Osteocyte (in vitro differentiated cells): ENCODE data around the gene PDXK. TPM values are rescaled to one million over a fixed set of nuclear protein-coding genes. Genes with fewer than 3 reads are reported as not detected.

Source experiments
- DNase-seq: peaks from one replicate; pipeline ENCODE4 v3.0.0; 2021; ENCODE audit warnings: mixed read lengths; ENCODE audit not compliant: unreplicated experiment; ENCODE audit errors: extremely low spot score
- H3K27ac Mint-ChIP-seq: one replicate; pipeline ENCODE4 v1.8.0; 2021; ENCODE audit warnings: mild to moderate bottlenecking, mixed read lengths; ENCODE audit not compliant: unreplicated experiment
- H3K27me3 Mint-ChIP-seq: one replicate; pipeline ENCODE4 v1.8.0; 2021; ENCODE audit warnings: mixed read lengths; ENCODE audit not compliant: unreplicated experiment
- H3K36me3 Mint-ChIP-seq: one replicate; pipeline ENCODE4 v1.8.0; 2021; ENCODE audit warnings: mixed read lengths; ENCODE audit not compliant: unreplicated experiment
- H3K4me1 Mint-ChIP-seq: one replicate; pipeline ENCODE4 v1.8.0; 2021; ENCODE audit warnings: mixed read lengths; ENCODE audit not compliant: unreplicated experiment
- H3K4me3 Mint-ChIP-seq: one replicate; pipeline ENCODE4 v1.8.0; 2021; ENCODE audit warnings: mild to moderate bottlenecking, moderate library complexity, mixed read lengths; ENCODE audit not compliant: unreplicated experiment
- H3K9me3 Mint-ChIP-seq: one replicate; pipeline ENCODE4 v1.8.0; 2021; ENCODE audit warnings: mixed read lengths; ENCODE audit not compliant: unreplicated experiment
- total RNA-seq: library from RNA; stranded (reverse); gene quantifications from 2 replicates; pipeline ENCODE4 v1.2.1, GENCODE V29; 2021
- TF ChIP-seq, protein P1 (sequence below): fragments of 200-600 bp; sonication (generic); IDR thresholded peaks from 2 replicates; pipeline ENCODE4 v1.5.0; 2021; ENCODE audit warnings: antibody characterized with exemption, mild to moderate bottlenecking, moderate library complexity

PDXK gene
- total RNA-seq, 1 donor from 2014 or later: 96.7 TPM

DNA sequence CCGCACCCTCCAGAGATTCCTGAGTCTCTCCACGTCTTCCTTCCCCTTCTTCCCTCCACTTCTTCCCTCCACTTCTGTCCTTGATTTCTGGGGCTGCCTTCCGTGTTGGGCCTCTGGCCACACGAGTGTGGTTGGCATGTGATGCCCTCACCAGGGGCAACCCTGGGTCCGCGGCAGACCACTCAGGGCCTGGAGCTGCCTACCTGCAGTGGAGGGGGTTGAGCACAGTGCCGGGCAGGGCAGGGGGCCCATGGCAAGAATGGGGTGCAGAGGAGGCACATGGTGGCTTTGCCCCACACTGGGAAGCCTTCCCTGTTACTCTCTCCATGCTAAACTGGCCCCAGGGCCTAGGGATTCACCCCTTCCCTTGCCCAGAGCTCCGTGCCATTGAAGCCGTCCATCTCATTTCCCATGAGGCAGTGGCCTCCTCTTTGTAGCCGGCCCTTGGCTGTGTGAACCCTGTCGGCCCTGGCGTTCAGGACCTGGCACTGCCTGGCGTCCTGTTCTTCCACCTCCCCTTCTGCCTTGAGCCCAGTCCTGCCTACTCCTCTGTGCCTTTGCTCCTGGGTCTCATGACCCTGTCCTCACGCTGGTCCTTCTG lies 83.9 kb downstream of the PDXK start:
- DNase-seq: no peak
- Mint-ChIP-seq H3K27me3 (no peaks in the 10 kb centered on the region), H3K4me1 (no peaks in the 10 kb centered on the region), H3K36me3 (peaks cover 36% of the 10 kb centered on the region), H3K27ac (no peak overlapping the region), H3K4me3 (no peak overlapping the region), H3K9me3 (no peaks in the 10 kb centered on the region)
- TF ChIP-seq, protein P1, sequence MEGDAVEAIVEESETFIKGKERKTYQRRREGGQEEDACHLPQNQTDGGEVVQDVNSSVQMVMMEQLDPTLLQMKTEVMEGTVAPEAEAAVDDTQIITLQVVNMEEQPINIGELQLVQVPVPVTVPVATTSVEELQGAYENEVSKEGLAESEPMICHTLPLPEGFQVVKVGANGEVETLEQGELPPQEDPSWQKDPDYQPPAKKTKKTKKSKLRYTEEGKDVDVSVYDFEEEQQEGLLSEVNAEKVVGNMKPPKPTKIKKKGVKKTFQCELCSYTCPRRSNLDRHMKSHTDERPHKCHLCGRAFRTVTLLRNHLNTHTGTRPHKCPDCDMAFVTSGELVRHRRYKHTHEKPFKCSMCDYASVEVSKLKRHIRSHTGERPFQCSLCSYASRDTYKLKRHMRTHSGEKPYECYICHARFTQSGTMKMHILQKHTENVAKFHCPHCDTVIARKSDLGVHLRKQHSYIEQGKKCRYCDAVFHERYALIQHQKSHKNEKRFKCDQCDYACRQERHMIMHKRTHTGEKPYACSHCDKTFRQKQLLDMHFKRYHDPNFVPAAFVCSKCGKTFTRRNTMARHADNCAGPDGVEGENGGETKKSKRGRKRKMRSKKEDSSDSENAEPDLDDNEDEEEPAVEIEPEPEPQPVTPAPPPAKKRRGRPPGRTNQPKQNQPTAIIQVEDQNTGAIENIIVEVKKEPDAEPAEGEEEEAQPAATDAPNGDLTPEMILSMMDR: no peak

- H3K27me3 Mint-ChIP-seq: no peaks in the 10 kb centered on the region
- no peak for DNase-seq
- no peak overlapping the region for H3K4me3 Mint-ChIP-seq
- H3K4me1 Mint-ChIP-seq: no peaks in the 10 kb centered on the region
- peaks cover 31% of the 10 kb centered on the region for H3K36me3 Mint-ChIP-seq
- no peaks in the 10 kb centered on the region for H3K9me3 Mint-ChIP-seq
- TF ChIP-seq, protein P1: no peak
- no peak overlapping the region for H3K27ac Mint-ChIP-seq
Measured at GRCh38 chr21:43803558-43804300, 84.8 kb downstream of the PDXK start.

DNA sequence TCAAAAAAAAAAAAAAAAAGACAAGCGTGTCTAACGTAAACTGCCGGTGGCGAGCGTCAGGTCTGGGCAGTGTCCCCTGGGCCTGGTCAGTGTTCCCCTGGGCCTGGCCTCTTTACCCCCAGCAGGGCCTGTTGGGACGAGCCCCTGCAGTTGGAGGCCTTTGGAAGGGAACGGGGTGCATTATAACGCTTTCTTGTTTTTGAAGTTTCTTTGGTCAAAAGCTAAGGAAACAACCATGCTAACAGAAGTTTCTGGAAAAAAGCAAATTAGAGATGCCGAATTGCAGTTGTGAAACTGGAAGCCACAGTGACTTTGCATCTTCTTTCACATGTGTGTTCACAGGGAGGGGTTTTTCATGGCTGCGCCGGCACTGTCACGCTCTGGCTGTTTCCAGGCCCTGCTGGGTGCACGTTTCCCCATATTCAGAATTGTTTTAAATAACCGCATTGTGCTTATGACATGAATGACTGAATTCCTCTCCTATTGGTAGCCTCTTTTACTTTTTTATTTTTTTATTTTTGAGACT lies 86.4 kb downstream of the PDXK start:
- no peak for DNase-seq
- Mint-ChIP-seq H3K4me1 (no peaks in the 10 kb centered on the region), H3K27ac (no peak overlapping the region), H3K27me3 (no peaks in the 10 kb centered on the region), H3K4me3 (no peak overlapping the region), H3K36me3 (peaks cover 27% of the 10 kb centered on the region), H3K9me3 (no peaks in the 10 kb centered on the region)
- TF ChIP-seq, protein P1: no peak

GRCh38 chr21:43806017-43806710 lies 87.2 kb downstream of the PDXK start:
- TF ChIP-seq, protein P1: no peak
- Mint-ChIP-seq H3K4me3 (no peak overlapping the region), H3K4me1 (peaks cover 5% of the 10 kb centered on the region), H3K9me3 (no peaks in the 10 kb centered on the region), H3K27me3 (no peaks in the 10 kb centered on the region), H3K36me3 (peaks cover 23% of the 10 kb centered on the region), H3K27ac (no peak overlapping the region)
- no peak for DNase-seq

DNA sequence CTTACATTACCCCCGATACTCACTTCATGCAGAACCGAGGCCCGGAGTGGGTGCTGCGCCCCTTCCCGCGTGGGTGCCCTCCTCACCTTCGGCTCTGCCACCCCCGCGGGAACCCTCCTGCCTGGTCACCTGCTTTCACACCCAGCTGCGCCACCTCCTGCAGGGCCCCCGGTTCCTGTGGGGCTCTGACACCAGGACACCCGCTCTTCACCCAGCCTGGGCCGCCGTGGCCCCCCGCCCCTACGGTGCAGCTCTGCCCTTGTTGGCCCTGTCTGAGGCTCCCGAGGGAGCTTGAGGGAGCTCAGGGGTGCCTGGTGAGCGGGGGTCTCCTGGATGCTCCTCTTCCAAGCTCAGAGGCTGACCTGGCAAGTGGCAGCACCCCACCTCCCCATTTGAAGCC lies 89.4 kb downstream of the PDXK start:
- Mint-ChIP-seq H3K27ac (no peak overlapping the region), H3K4me3 (no peak overlapping the region)
- DNase-seq: peak; percentile 85

More for the DNA sequence above, 89.4 kb downstream of the PDXK start:
- H3K9me3 Mint-ChIP-seq: no peaks in the 10 kb centered on the region
- TF ChIP-seq, protein P1: no peak
- H3K27me3 Mint-ChIP-seq: no peaks in the 10 kb centered on the region
- H3K36me3 Mint-ChIP-seq: peaks cover 5% of the 10 kb centered on the region
- peaks cover 7% of the 10 kb centered on the region for H3K4me1 Mint-ChIP-seq
